Ammon's horn (tissue), 1 donor: ENCODE results near the gene GLTP.
A peak's percentile ranks its signal among the peaks of the same experiment; 100 is the strongest.
"Not testable (repeated sequence)": the region's sequence is repeated elsewhere in the genome, so short reads cannot be mapped to it uniquely, and the experiment has no call there.

ENCODE experiments used
- DNase-seq: peaks from one replicate; pipeline ENCODE4 v3.0.0-alpha.2; 2016; ENCODE audit warnings: low spot score

Gene GLTP

GRCh38 chr12:109880043-109880931 lies at the start of gene GLTP:
TSS of gene GLTP (minus strand) at chr12:109880541. CDS start at chr12:109880374, 167 bp downstream.
- DNase-seq = peak; percentile 86

GRCh38 chr12:109929326-109929725 lies 49.0 kb upstream of the GLTP start:
- DNase-seq = not testable (repeated sequence)

- DNase-seq = no peak
Observed at GRCh38 chr12:109928058-109928656, 47.8 kb upstream of the GLTP start.

GRCh38 chr12:109927622-109928021 lies 47.3 kb upstream of the GLTP start:
- peak; percentile 29 for DNase-seq

GRCh38 chr12:109926488-109927210 lies 46.3 kb upstream of the GLTP start:
- DNase-seq = no peak

- DNase-seq = no peak
Observed at GRCh38 chr12:109926016-109926415, 45.7 kb upstream of the GLTP start.

GRCh38 chr12:109925185-109925840 lies 45.0 kb upstream of the GLTP start:
- DNase-seq = no peak

GRCh38 chr12:109923481-109924245 lies 43.3 kb upstream of the GLTP start:
- no peak for DNase-seq

GRCh38 chr12:109923038-109923437 lies 42.7 kb upstream of the GLTP start:
- no peak for DNase-seq

- no peak for DNase-seq
Observed at GRCh38 chr12:109921982-109922381, 41.6 kb upstream of the GLTP start.

GRCh38 chr12:109920261-109920780 lies 40.0 kb upstream of the GLTP start:
- DNase-seq = no peak

GRCh38 chr12:109919456-109919855 lies 39.1 kb upstream of the GLTP start:
- DNase-seq = no peak

- no peak for DNase-seq
Observed at GRCh38 chr12:109916045-109916444, 35.7 kb upstream of the GLTP start.

- no peak for DNase-seq
Observed at GRCh38 chr12:109915171-109916040, 35.1 kb upstream of the GLTP start.

GRCh38 chr12:109914461-109914860 lies 34.1 kb upstream of the GLTP start:
- DNase-seq = no peak

- no peak for DNase-seq
Observed at GRCh38 chr12:109912855-109913321, 32.5 kb upstream of the GLTP start.

- no peak for DNase-seq
Observed at GRCh38 chr12:109910969-109911348, 30.6 kb upstream of the GLTP start.

GRCh38 chr12:109910254-109910968 lies 30.1 kb upstream of the GLTP start:
- DNase-seq = no peak

- DNase-seq = no peak
Observed at GRCh38 chr12:109905301-109905700, 25.0 kb upstream of the GLTP start.
